ENCODE results near the gene COA5.

Gene COA5

GRCh38 chr2:98572211-98572610 is 36.1 kb downstream of the COA5 start:
- no peak for TF ChIP-seq CTCF (IDR thresholded peaks at IDR 0.05; ENCODE audit: insufficient read depth, low read length, missing control alignments)
- CTCF ChIA-PET: interaction anchor here (0.8 to 1.1 kb wide), 2 partner anchors 9 to 12 kb away, joined by 3 to 4 read pairs; no protein-coding TSS in a partner anchor
- H3K4me3 ChIP-seq (ENCODE audit: low read depth, low read length): no peak overlapping the region
- POLR2A ChIA-PET: no interaction called here
- DNase-seq (ENCODE audit: low read depth, low spot score): no peak

- no peak for TF ChIP-seq CTCF (IDR thresholded peaks at IDR 0.05; ENCODE audit: insufficient read depth, low read length, missing control alignments)
- no peak for DNase-seq (ENCODE audit: low read depth, low spot score)
- POLR2A ChIA-PET: no interaction called here
- H3K4me3 ChIP-seq (ENCODE audit: low read depth, low read length): no peak overlapping the region
- CTCF ChIA-PET: interaction anchor here (1.0 to 1.1 kb wide), 4 partner anchors 9 to 30 kb away, joined by 3 to 4 read pairs (median 4); no protein-coding TSS in a partner anchor
Measured at GRCh38 chr2:98571796-98572195, 36.5 kb downstream of the COA5 start.

- H3K4me3 ChIP-seq (ENCODE audit: low read depth, low read length): no peak overlapping the region
- no peak for DNase-seq (ENCODE audit: low read depth, low spot score)
- TF ChIP-seq CTCF (IDR thresholded peaks at IDR 0.05; ENCODE audit: insufficient read depth, low read length, missing control alignments): no peak
- CTCF ChIA-PET: interaction anchor here (1.0 to 1.1 kb wide), 4 partner anchors 8 to 30 kb away, joined by 3 to 4 read pairs (median 4); no protein-coding TSS in a partner anchor
- POLR2A ChIA-PET: no interaction called here
Measured at GRCh38 chr2:98571121-98571701, 37.1 kb downstream of the COA5 start.

- H3K4me3 ChIP-seq (ENCODE audit: low read depth, low read length): no peak overlapping the region
- ChIA-PET CTCF (interaction anchor here (1.0 kb wide), 1 partner anchor 14 kb away, joined by 3 read pairs; no protein-coding TSS in a partner anchor), POLR2A (no interaction called here)
- DNase-seq (ENCODE audit: low read depth, low spot score): no peak
- no peak for TF ChIP-seq CTCF (IDR thresholded peaks at IDR 0.05; ENCODE audit: insufficient read depth, low read length, missing control alignments)
Measured at GRCh38 chr2:98570356-98570755, 38.0 kb downstream of the COA5 start.

GRCh38 chr2:98569915-98570314 is 38.4 kb downstream of the COA5 start:
- DNase-seq (ENCODE audit: low read depth, low spot score): no peak
- TF ChIP-seq CTCF (IDR thresholded peaks at IDR 0.05; ENCODE audit: insufficient read depth, low read length, missing control alignments): no peak
- no peak overlapping the region for H3K4me3 ChIP-seq (ENCODE audit: low read depth, low read length)
- ChIA-PET CTCF (interaction anchor here (1.0 kb wide), 1 partner anchor 14 kb away, joined by 3 read pairs; no protein-coding TSS in a partner anchor), POLR2A (no interaction called here)

GRCh38 chr2:98569197-98569793 is 39.0 kb downstream of the COA5 start:
- no peak overlapping the region for H3K4me3 ChIP-seq (ENCODE audit: low read depth, low read length)
- POLR2A ChIA-PET: no interaction called here
- CTCF ChIA-PET: interaction anchor here (1.0 to 1.5 kb wide), 5 partner anchors 9 to 20 kb away, joined by 3 to 6 read pairs (median 4); no protein-coding TSS in a partner anchor
- no peak for DNase-seq (ENCODE audit: low read depth, low spot score)
- TF ChIP-seq CTCF (IDR thresholded peaks at IDR 0.05; ENCODE audit: insufficient read depth, low read length, missing control alignments): peak; percentile 74

All from AG04449 (cell line).